Measurements from ENCODE around the gene CFAP141. TPM values are rescaled to one million over a fixed set of nuclear protein-coding genes. Genes with fewer than 3 reads are reported as not detected.

CFAP141 gene
- polyA plus RNA-seq, 1 experiment, result not detected

- Histone ChIP-seq H3K27ac (ENCODE audit: low read depth, low read length) (no peak overlapping the region), H3K4me3 (ENCODE audit: low read depth, low read length) (no peak overlapping the region), H3K27me3 (ENCODE audit: control insufficient read depth, insufficient read depth, low read length) (no peaks in the 10 kb centered on the region), H3K9me3 (ENCODE audit: control insufficient read depth, insufficient read depth, low read length) (no peaks in the 10 kb centered on the region)
- ChIA-PET POLR2A (interaction anchor here (0.8 kb wide), 1 partner anchor 11 kb away, joined by 3 read pairs; no protein-coding TSS in a partner anchor), CTCF (no interaction called here)
- DNase-seq (ENCODE audit: low read depth, low spot score), result no peak
- TF ChIP-seq CTCF (IDR thresholded peaks at IDR 0.05; ENCODE audit: low read depth, low read length), result no peak
Measured at GRCh38 chr1:154170547-154171222, 35.4 kb downstream of the CFAP141 start.

GRCh38 chr1:154167461-154167860, 38.7 kb downstream of the CFAP141 start:
- TF ChIP-seq CTCF (IDR thresholded peaks at IDR 0.05; ENCODE audit: low read depth, low read length), result no peak
- no peak overlapping the region for H3K27ac ChIP-seq (ENCODE audit: low read depth, low read length)
- H3K9me3 ChIP-seq (ENCODE audit: control insufficient read depth, insufficient read depth, low read length), result no peaks in the 10 kb centered on the region
- ChIA-PET CTCF (interaction anchor here (0.6 kb wide), 1 partner anchor 22 kb away, joined by 5 read pairs; no protein-coding TSS in a partner anchor), POLR2A (interaction anchor here (0.7 kb wide), 1 partner anchor 177 kb away, joined by 4 read pairs; the partner anchor contains the start of gene RPS27)
- H3K4me3 ChIP-seq (ENCODE audit: low read depth, low read length), result no peak overlapping the region
- no peaks in the 10 kb centered on the region for H3K27me3 ChIP-seq (ENCODE audit: control insufficient read depth, insufficient read depth, low read length)
- no peak for DNase-seq (ENCODE audit: low read depth, low spot score)

- H3K9me3 ChIP-seq (ENCODE audit: control insufficient read depth, insufficient read depth, low read length), result no peaks in the 10 kb centered on the region
- no peak for TF ChIP-seq CTCF (IDR thresholded peaks at IDR 0.05; ENCODE audit: low read depth, low read length)
- POLR2A ChIA-PET, result no interaction called here
- H3K27ac ChIP-seq (ENCODE audit: low read depth, low read length), result no peak overlapping the region
- no peak for DNase-seq (ENCODE audit: low read depth, low spot score)
- H3K27me3 ChIP-seq (ENCODE audit: control insufficient read depth, insufficient read depth, low read length), result no peaks in the 10 kb centered on the region
- H3K4me3 ChIP-seq (ENCODE audit: low read depth, low read length), result no peak overlapping the region
- CTCF ChIA-PET, result interaction anchor here (0.7 kb wide), 1 partner anchor 656 kb away, joined by 7 read pairs; no protein-coding TSS in a partner anchor
Measured at GRCh38 chr1:154166207-154166606, 39.9 kb downstream of the CFAP141 start.

- no peak for DNase-seq (ENCODE audit: low read depth, low spot score)
- Histone ChIP-seq H3K27me3 (ENCODE audit: control insufficient read depth, insufficient read depth, low read length) (no peaks in the 10 kb centered on the region), H3K9me3 (ENCODE audit: control insufficient read depth, insufficient read depth, low read length) (no peaks in the 10 kb centered on the region; the same call in 1 of the 2 replicates), H3K27ac (ENCODE audit: low read depth, low read length) (no peak overlapping the region), H3K4me3 (ENCODE audit: low read depth, low read length) (no peak overlapping the region)
- ChIA-PET CTCF (no interaction called here), POLR2A (interaction anchor here (0.6 kb wide), 2 partner anchors 135 to 169 kb away, joined by 4 read pairs; partner anchors contain the start of gene RPS27)
- TF ChIP-seq CTCF (IDR thresholded peaks at IDR 0.05; ENCODE audit: low read depth, low read length), result no peak
Measured at GRCh38 chr1:154159554-154159953, 46.6 kb downstream of the CFAP141 start.

- POLR2A ChIA-PET, result no interaction called here
- no peak for DNase-seq (ENCODE audit: low read depth, low spot score)
- CTCF ChIA-PET, result no interaction called here
- Histone ChIP-seq H3K9me3 (ENCODE audit: control insufficient read depth, insufficient read depth, low read length) (no peaks in the 10 kb centered on the region; the same call in 1 of the 2 replicates), H3K27ac (ENCODE audit: low read depth, low read length) (peak overlapping the region; percentile 21), H3K27me3 (ENCODE audit: control insufficient read depth, insufficient read depth, low read length) (no peaks in the 10 kb centered on the region), H3K4me3 (ENCODE audit: low read depth, low read length) (no peak overlapping the region)
- no peak for TF ChIP-seq CTCF (IDR thresholded peaks at IDR 0.05; ENCODE audit: low read depth, low read length)
Measured at GRCh38 chr1:154158307-154159125, 47.6 kb downstream of the CFAP141 start.

Measured in AG04450 (cell line).